K562 (cell line): ENCODE data around the gene SAE1. TPM values are rescaled to one million over a fixed set of nuclear protein-coding genes. Genes with fewer than 3 reads are reported as not detected.
A peak's percentile ranks its signal among the peaks of the same experiment; 100 is the strongest.

Experiments
- CTCFL ChIP-seq: IDR thresholded peaks from 2 replicates; pipeline ENCODE4 v1.6.1; 2011; ENCODE audit warnings: borderline replicate concordance, low read depth, mild to moderate bottlenecking, moderate library complexity, low read length; ENCODE audit not compliant: insufficient read depth, poor library complexity, severe bottlenecking
- GABPA ChIP-seq: fragments of 200-800 bp; sonication (Bioruptor generic); conservative IDR thresholded peaks from 2 replicates; pipeline ENCODE4 v1.6.1; 2016; ENCODE audit warnings: low read depth, missing genetic modification characterization, missing compliant biosample characterization
- NFYB ChIP-seq: IDR thresholded peaks from 2 replicates; pipeline ENCODE4 v1.6.1; 2011; ENCODE audit warnings: mild to moderate bottlenecking, moderate library complexity; ENCODE audit not compliant: insufficient read length; ENCODE audit errors: extremely low read depth
- SRSF3 ChIP-seq: fragments of 200-400 bp; formaldehyde crosslinking; IDR thresholded peaks from 2 replicates; pipeline ENCODE4 v1.6.1; 2016; ENCODE audit warnings: mild to moderate bottlenecking, low read length, moderate library complexity; ENCODE audit not compliant: insufficient read depth
- TEAD1 ChIP-seq, 2 experiments: fragments of 450-650 bp in 1 of 2; sonication (generic) in 1 of 2; formaldehyde crosslinking; IDR thresholded peaks; 2 replicates each; pipeline versions ENCODE4 v1.4.0 to v1.8.0; 2020 to 2022; ENCODE audit warnings: mild to moderate bottlenecking in 2 of 2, missing genetic modification reagents in 1 of 2
- U2AF1 ChIP-seq: fragments of 200-400 bp; formaldehyde crosslinking; optimal IDR thresholded peaks from 2 replicates; pipeline ENCODE3; 2017; ENCODE audit warnings: mild to moderate bottlenecking, low read depth, low read length, moderate library complexity
- ZFP30 ChIP-seq: fragments of 250-450 bp; sonication (Bioruptor Pico); IDR thresholded peaks from 2 replicates; pipeline ENCODE4 v1.8.0; 2022; ENCODE audit warnings: moderate library complexity, mild to moderate bottlenecking, inconsistent platforms, borderline replicate concordance
- ZNF239 ChIP-seq: fragments of 250-450 bp; sonication (Bioruptor Pico); IDR thresholded peaks from 2 replicates; pipeline ENCODE4 v1.4.0; 2020; ENCODE audit warnings: mild to moderate bottlenecking
- ZNF79 ChIP-seq: fragments of 250-450 bp; sonication (Bioruptor Pico); IDR thresholded peaks from 2 replicates; pipeline ENCODE4 v1.4.0; 2020; ENCODE audit warnings: low read depth, mild to moderate bottlenecking, moderate library complexity
- polyA plus RNA-seq, 8 experiments: library from polyadenylated mRNA; depleted of rRNA in 4 of 8; stranded (reverse) in 5 of 8; unstranded in 3 of 8; fragments of >200 nt; fragmentation: Nextera tagmentation in 2 of 8; fragmentation: Illumina TruSeq in 1 of 8; extraction: Ambion mirVana in 2 of 8; extraction: Trizol in 1 of 8; gene quantifications; 2 replicates each; pipeline versions ENCODE4 v1.2.1 to v1.2.3, GENCODE V29; 2011 to 2014; ENCODE audit warnings: inconsistent platforms in 1 of 8, missing spikeins in 1 of 8
- total RNA-seq, 7 experiments: library from RNA; depleted of rRNA in 6 of 7; stranded (reverse); fragments of >200 nt in 6 of 7; fragmentation: Illumina TruSeq in 2 of 7; extraction: Trizol in 2 of 7; gene quantifications; 2 replicates each; pipeline versions ENCODE4 v1.2.1 to v1.2.3, GENCODE V29; 2011 to 2021; ENCODE audit warnings: low replicate concordance in 1 of 7

Gene SAE1
- total and polyA plus RNA-seq, 9 of the 15 experiments (the other 6 are each of a cell fraction or from before 2014, with no cell fraction given): 82.8 to 299 (median 217) TPM

DNA sequence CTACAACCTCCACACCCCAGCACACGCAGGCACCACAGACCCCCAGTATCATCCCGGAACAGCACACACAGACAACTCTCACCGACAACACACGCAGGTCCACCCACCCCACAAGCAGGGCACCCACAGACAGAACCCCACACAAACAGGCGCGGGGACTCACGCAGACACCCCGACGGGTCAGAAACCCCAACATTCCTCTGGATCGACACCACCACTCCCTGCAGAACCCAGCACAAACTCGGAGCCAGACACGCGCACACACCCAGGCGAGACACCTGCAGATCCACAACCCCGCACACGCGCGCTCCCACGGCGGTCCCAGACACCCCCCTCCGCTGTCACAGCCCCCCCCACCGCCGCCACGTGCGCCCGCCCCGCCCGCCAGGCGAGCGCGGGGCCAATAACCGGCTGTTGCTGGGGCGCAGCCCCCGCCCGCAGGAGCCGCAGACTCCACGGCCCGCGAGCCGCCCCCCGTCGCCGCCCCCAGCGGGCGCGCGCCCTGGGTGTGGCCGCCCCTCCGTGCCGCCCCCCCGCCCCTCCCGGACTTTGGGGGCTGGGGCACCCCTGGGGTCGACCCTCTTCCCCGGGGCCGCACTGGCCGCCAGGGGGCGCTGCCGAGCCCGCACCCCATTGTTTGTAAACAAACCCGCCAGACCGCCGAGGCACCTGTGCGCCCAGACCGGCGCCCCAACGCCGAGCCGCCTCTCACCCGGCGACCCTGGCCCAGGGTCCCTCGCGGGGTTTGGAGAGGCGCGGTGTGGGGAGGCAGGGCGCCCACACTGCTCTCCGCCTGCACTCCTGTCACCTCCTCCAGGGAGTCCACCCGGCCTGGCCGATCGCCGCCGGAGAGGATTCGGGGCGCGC, 99.7 kb downstream of the SAE1 start (continued):
- TF ChIP-seq CTCFL (peak; percentile 96), SRSF3 (no peak), ZNF239 (no peak), NFYB (no peak), U2AF1 (peak; percentile 61), ZNF79 (CRISPR knock-in tag) (no peak), GABPA (tag) (peak; percentile 50), TEAD1 (CRISPR knock-in tag; IDR thresholded peaks at IDR 0.05) (0 out of 4 replicates have a peak, but pooled peaks of 1 of the 2 experiments have one; percentile 3), ZFP30 (CRISPR knock-in tag) (no peak)
